GM12878 (cell line): ENCODE results near the gene SLC39A11. TPM values are rescaled to one million over a fixed set of nuclear protein-coding genes. Genes with fewer than 3 reads are reported as not detected.
A peak's percentile ranks its signal among the peaks of the same experiment; 100 is the strongest.

Experiments used
- ATAC-seq: fragments of 200-7000 bp; cut with Tn5 transposase; 3 replicates; pipeline ENCODE4 v1.9.1; 2020; ENCODE audit warnings: mild to moderate bottlenecking, moderate library complexity
- BruUV-seq: library from RNA; stranded (reverse); fragments of 400-500 nt; replicated peaks from 2 replicates; lab custom pipeline; 2021; lab: Mats Ljungman, UMichigan
- CTCF ChIA-PET: fragments of 300-600 bp; sonication (Branson Sonifier 250); formaldehyde crosslinking; extraction: SDS; loops from one replicate; lab custom pipeline; 2021; ENCODE audit warnings: inconsistent platforms; lab: Yijun Ruan, JAX
- POLR2A ChIA-PET: fragments of 350-600 bp; formaldehyde crosslinking; extraction: SDS; loops from one replicate; lab custom pipeline; 2021; ENCODE audit warnings: inconsistent platforms; lab: Charles Lee
- RAD21 ChIA-PET: fragments of 300-600 bp; sonication (Branson Sonifier 250); formaldehyde crosslinking; loops from one replicate; lab custom pipeline; 2023; ENCODE audit warnings: antibody characterized with exemption; ENCODE audit not compliant: unreplicated experiment; lab: Charles Lee
- SMC1A ChIA-PET: fragments of 300-600 bp; sonication (Branson Sonifier 250); formaldehyde crosslinking; loops from one replicate; lab custom pipeline; 2023; ENCODE audit not compliant: unreplicated experiment, uncharacterized antibody; lab: Charles Lee
- DNase-seq: peaks from one replicate; pipeline ENCODE4 v3.0.0-alpha.2; 2011; ENCODE audit warnings: low read depth, low spot score
- FAIRE-seq: peaks from 3 replicates; lab custom pipeline; 2011; peaks lifted over from hg19 to GRCh38; lab: Jason Lieb, UNC
- H2AFZ ChIP-seq: 2 replicates; pipeline ENCODE4 v1.6.0; 2011; ENCODE audit warnings: low read depth, low read length, control low read depth; ENCODE audit not compliant: control insufficient read depth
- H3K27ac ChIP-seq: 2 replicates; pipeline ENCODE4 v1.5.1; 2011; ENCODE audit warnings: control low read depth; ENCODE audit not compliant: control insufficient read depth, insufficient read depth
- H3K27me3 ChIP-seq, 2 experiments: replicated peaks in 1 of 2; 2 replicates each; pipeline versions ENCODE4 v1.6.0 to v1.6.1; 2011; ENCODE audit warnings: low read length in 1 of 2; ENCODE audit not compliant: control insufficient read depth in 2 of 2, insufficient read depth in 2 of 2
- H3K36me3 ChIP-seq, 2 experiments: 2 replicates each; pipeline ENCODE4 v1.5.1; 2011; ENCODE audit warnings: low read length in 1 of 2; ENCODE audit not compliant: control insufficient read depth in 2 of 2, insufficient read depth in 2 of 2
- H3K4me1 ChIP-seq: 2 replicates; pipeline ENCODE4 v1.6.1; 2011; ENCODE audit warnings: mild to moderate bottlenecking, low read length, moderate library complexity, mixed read lengths; ENCODE audit not compliant: control insufficient read depth, insufficient read depth
- H3K4me2 ChIP-seq: 2 replicates; pipeline ENCODE4 v1.6.0; 2011; ENCODE audit warnings: control low read depth; ENCODE audit not compliant: control insufficient read depth, insufficient read depth
- H3K4me3 ChIP-seq: fragments of 200-600 bp; sonication (generic); 2 replicates; pipeline ENCODE4 v1.5.1; 2016
- H3K79me2 ChIP-seq: 2 replicates; pipeline ENCODE4 v1.6.0; 2011; ENCODE audit warnings: low read length; ENCODE audit not compliant: control insufficient read depth, insufficient read depth
- H3K9ac ChIP-seq: 2 replicates; pipeline ENCODE4 v1.8.0; 2011; ENCODE audit warnings: low read length, control low read depth, mixed read lengths; ENCODE audit not compliant: control insufficient read depth, insufficient read depth
- H3K9me3 ChIP-seq: replicated peaks from 3 replicates; pipeline ENCODE4 v1.5.1; 2011; ENCODE audit warnings: mild to moderate bottlenecking, low read length; ENCODE audit not compliant: control insufficient read depth, insufficient read depth
- H4K20me1 ChIP-seq: 2 replicates; pipeline ENCODE4 v1.6.0; 2011; ENCODE audit not compliant: control insufficient read depth, insufficient read depth
- EED ChIP-seq: sonication (generic); IDR thresholded peaks from 2 replicates; pipeline ENCODE4 v1.6.1; 2016; ENCODE audit warnings: antibody characterized with exemption, low read depth
- IKZF2 ChIP-seq, 2 experiments: fragments of 450-650 bp; IDR thresholded peaks; 2 replicates each; pipeline ENCODE4 v1.6.1; 2017; ENCODE audit warnings: mild to moderate bottlenecking in 2 of 2, moderate library complexity in 2 of 2
- JUND ChIP-seq: IDR thresholded peaks from 2 replicates; pipeline ENCODE4 v1.6.1; 2012; ENCODE audit warnings: low read depth, mild to moderate bottlenecking, low read length, improper control_type of control experiment, moderate library complexity
- NFYB ChIP-seq: IDR thresholded peaks from 2 replicates; pipeline ENCODE4 v1.6.1; 2011; ENCODE audit warnings: low read depth, mild to moderate bottlenecking, low read length, improper control_type of control experiment, moderate library complexity; ENCODE audit not compliant: insufficient read depth
- TARDBP ChIP-seq: IDR thresholded peaks from 2 replicates; pipeline ENCODE4 v1.6.1; 2016; ENCODE audit warnings: borderline replicate concordance
- WGBS: methylation state at CpG from one replicate; pipeline ENCODE4 v1.1.6; 2016; ENCODE audit warnings: low lambda C conversion rate; ENCODE audit not compliant: insufficient replicate concordance, insufficient coverage; ENCODE audit errors: missing lambda C conversion rate; 5-methylcytosine and 5-hydroxymethylcytosine counted together
- in situ Hi-C: fragments of 300-500 bp; cut with MboI; formaldehyde crosslinking; loops from 9 replicates; pipeline ENCODE4 v1.14.3; 2018; ENCODE audit warnings: mixed read lengths
- intact Hi-C: fragments of 100-400 bp; cut with micrococcal nuclease; formaldehyde crosslinking; loops from one replicate; pipeline ENCODE4 v1.14.2; 2022; ENCODE audit not compliant: unreplicated experiment
- polyA plus RNA-seq, 11 experiments: library from polyadenylated mRNA; depleted of rRNA in 4 of 11; unstranded in 6 of 11; stranded (reverse) in 5 of 11; fragments of >200 nt; fragmentation: Nextera tagmentation in 4 of 11; fragmentation: Illumina TruSeq in 1 of 11; extraction: Ambion mirVana in 4 of 11; extraction: Trizol in 1 of 11; gene quantifications; 1 replicate in 1 of 11; 2 replicates in 10 of 11; pipeline versions ENCODE4 v1.2.1 to v1.2.3, GENCODE V29; 2011 to 2016; ENCODE audit warnings: inconsistent platforms in 2 of 11, missing spikeins in 2 of 11, low read depth in 1 of 11
- total RNA-seq, 4 experiments: library from RNA; depleted of rRNA in 3 of 4; stranded (reverse); fragments of >200 nt in 3 of 4; fragmentation: Illumina TruSeq in 1 of 4; extraction: Trizol in 1 of 4; gene quantifications; 2 replicates each; pipeline versions ENCODE4 v1.2.1 to v1.2.3, GENCODE V29; 2013 to 2021
- TF ChIP-seq, protein P1 (sequence below): IDR thresholded peaks from 2 replicates; pipeline ENCODE4 v1.6.1; 2011; ENCODE audit warnings: low read depth, mild to moderate bottlenecking, low read length, moderate library complexity, borderline replicate concordance; ENCODE audit errors: extremely low read depth
- TF ChIP-seq, protein P2 (sequence below): fragments of 450-650 bp; IDR thresholded peaks from 2 replicates; pipeline ENCODE4 v1.6.1; 2017; ENCODE audit warnings: mild to moderate bottlenecking, low read depth, inconsistent platforms; ENCODE audit not compliant: poor library complexity, severe bottlenecking
- TF ChIP-seq, protein P3 (sequence below): fragments of 450-650 bp; IDR thresholded peaks from 2 replicates; pipeline ENCODE4 v1.6.1; 2017; ENCODE audit warnings: antibody characterized with exemption, mild to moderate bottlenecking, moderate library complexity

Gene SLC39A11
- total and polyA plus RNA-seq, 10 of the 15 experiments (the other 5 are each of a cell fraction or from before 2014, with no cell fraction given): 8.6 to 23.8 (median 14.0) TPM

DNA sequence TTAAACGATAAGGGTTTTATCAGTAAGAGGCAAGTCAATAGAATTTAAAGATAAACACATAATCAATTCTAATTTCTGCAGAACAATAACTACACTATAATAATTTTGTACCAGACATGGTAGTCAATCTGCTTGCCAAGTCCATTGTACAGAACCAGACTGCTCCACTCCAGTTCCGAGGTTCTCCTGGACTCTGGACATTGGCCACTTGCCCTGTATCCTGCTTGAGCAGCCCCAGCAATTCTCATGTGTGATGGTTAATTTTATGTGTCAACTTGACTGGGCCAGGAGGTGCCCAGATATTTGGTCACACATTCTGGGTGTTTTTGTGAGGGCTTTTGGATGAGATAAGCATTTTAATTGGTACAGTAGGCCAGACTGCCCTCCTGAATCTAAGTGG, 384.6 kb downstream of the SLC39A11 start (continued):
- TF ChIP-seq, protein P1, sequence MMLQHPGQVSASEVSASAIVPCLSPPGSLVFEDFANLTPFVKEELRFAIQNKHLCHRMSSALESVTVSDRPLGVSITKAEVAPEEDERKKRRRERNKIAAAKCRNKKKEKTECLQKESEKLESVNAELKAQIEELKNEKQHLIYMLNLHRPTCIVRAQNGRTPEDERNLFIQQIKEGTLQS: no peak
- no peak for TF ChIP-seq JUND
- TF ChIP-seq NFYB: no peak
- no peak for TF ChIP-seq TARDBP
- TF ChIP-seq, all 136 proteins: peak for 0

DNA sequence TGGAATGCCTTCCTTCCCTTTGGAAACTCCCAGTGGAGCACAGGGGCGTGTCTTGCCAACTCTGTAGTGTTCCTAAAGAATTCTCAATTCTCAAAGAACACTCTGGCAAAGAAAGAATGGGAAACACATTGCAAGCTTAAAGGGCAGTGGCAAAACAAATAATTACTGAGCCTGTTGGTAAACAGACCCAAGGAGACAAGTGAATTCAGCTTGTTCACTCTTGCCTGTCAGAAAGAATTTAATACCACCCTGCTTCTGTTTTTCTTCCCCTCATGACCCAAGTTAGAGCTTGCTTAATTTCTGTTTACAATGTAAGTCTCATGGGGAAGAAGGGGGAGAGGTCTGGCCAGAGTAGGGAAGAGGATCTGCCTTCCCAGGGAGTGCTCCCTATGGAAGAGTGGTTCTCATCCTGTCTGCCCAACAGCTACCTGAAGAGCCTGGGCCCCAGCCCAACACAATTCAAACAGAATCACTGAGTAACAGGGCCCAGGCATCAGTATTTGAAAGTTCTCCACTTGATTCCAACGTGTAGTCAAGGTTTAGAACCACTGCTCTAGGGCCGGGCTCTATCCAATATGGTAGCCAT, 386.0 kb downstream of the SLC39A11 start:
- H3K9me3 ChIP-seq: no peaks in the 10 kb centered on the region; the same call in 2 of the 3 replicates
- peak in 1 of 2 experiments; percentile 36; a peak in 1 of 4 replicates for TF ChIP-seq IKZF2 (IDR thresholded peaks at IDR 0.05)
- TF ChIP-seq, protein P2, sequence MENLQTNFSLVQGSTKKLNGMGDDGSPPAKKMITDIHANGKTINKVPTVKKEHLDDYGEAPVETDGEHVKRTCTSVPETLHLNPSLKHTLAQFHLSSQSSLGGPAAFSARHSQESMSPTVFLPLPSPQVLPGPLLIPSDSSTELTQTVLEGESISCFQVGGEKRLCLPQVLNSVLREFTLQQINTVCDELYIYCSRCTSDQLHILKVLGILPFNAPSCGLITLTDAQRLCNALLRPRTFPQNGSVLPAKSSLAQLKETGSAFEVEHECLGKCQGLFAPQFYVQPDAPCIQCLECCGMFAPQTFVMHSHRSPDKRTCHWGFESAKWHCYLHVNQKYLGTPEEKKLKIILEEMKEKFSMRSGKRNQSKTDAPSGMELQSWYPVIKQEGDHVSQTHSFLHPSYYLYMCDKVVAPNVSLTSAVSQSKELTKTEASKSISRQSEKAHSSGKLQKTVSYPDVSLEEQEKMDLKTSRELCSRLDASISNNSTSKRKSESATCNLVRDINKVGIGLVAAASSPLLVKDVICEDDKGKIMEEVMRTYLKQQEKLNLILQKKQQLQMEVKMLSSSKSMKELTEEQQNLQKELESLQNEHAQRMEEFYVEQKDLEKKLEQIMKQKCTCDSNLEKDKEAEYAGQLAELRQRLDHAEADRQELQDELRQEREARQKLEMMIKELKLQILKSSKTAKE: peak; percentile 0
- TF ChIP-seq EED: peak; percentile 23; the same call in 1 of the 2 replicates
- TF ChIP-seq, protein P3, sequence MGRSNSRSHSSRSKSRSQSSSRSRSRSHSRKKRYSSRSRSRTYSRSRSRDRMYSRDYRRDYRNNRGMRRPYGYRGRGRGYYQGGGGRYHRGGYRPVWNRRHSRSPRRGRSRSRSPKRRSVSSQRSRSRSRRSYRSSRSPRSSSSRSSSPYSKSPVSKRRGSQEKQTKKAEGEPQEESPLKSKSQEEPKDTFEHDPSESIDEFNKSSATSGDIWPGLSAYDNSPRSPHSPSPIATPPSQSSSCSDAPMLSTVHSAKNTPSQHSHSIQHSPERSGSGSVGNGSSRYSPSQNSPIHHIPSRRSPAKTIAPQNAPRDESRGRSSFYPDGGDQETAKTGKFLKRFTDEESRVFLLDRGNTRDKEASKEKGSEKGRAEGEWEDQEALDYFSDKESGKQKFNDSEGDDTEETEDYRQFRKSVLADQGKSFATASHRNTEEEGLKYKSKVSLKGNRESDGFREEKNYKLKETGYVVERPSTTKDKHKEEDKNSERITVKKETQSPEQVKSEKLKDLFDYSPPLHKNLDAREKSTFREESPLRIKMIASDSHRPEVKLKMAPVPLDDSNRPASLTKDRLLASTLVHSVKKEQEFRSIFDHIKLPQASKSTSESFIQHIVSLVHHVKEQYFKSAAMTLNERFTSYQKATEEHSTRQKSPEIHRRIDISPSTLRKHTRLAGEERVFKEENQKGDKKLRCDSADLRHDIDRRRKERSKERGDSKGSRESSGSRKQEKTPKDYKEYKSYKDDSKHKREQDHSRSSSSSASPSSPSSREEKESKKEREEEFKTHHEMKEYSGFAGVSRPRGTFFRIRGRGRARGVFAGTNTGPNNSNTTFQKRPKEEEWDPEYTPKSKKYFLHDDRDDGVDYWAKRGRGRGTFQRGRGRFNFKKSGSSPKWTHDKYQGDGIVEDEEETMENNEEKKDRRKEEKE: no peak
- SMC1A ChIA-PET: interaction anchor here (1.0 to 2.8 kb wide), 3 partner anchors 19 to 147 kb away, joined by 3 to 7 read pairs (median 7); no protein-coding TSS in a partner anchor
- DNase-seq (no peak), FAIRE-seq (no peak), ATAC-seq (no peak)
- RAD21 ChIA-PET: interaction anchor here (0.9 to 2.2 kb wide), 4 partner anchors 9 to 150 kb away, joined by 3 to 6 read pairs (median 4); no protein-coding TSS in a partner anchor
- H3K36me3 ChIP-seq: no peaks in the 10 kb centered on the region
- no TSS peak for BruUV-seq
- 35% methylated on average over 3 of the region's 3 CpGs for WGBS
- peak overlapping the region; percentile 40 for H3K27ac ChIP-seq
- H3K4me2 ChIP-seq: peak overlapping the region; percentile 34; the same call in 1 of the 2 replicates
- no peaks in the 10 kb centered on the region for H3K79me2 ChIP-seq
- peaks cover 10% of the 10 kb centered on the region; the same call in 1 of the 2 replicates for H3K4me1 ChIP-seq
- intact Hi-C loops: no loop called here
- H2AFZ ChIP-seq: no peak overlapping the region
- H3K4me3 ChIP-seq: no peak overlapping the region
- H3K9ac ChIP-seq: no peak overlapping the region
- no peaks in the 10 kb centered on the region for H3K27me3 ChIP-seq
- in situ Hi-C loops: no loop called here
- POLR2A ChIA-PET: interaction anchor here (1.2 kb wide), 1 partner anchor 13 kb away, joined by 3 read pairs; no protein-coding TSS in a partner anchor
- CTCF ChIA-PET: interaction anchor here (0.9 to 4.5 kb wide), 5 partner anchors 20 to 150 kb away, joined by 3 to 25 read pairs (median 4); no protein-coding TSS in a partner anchor
- H4K20me1 ChIP-seq: no peaks in the 10 kb centered on the region
